ENCODE results near the gene NDUFB3.
"Not testable (repeated sequence)": the region's sequence is repeated elsewhere in the genome, so short reads cannot be mapped to it uniquely, and the experiment has no call there.

NDUFB3 gene

DNA sequence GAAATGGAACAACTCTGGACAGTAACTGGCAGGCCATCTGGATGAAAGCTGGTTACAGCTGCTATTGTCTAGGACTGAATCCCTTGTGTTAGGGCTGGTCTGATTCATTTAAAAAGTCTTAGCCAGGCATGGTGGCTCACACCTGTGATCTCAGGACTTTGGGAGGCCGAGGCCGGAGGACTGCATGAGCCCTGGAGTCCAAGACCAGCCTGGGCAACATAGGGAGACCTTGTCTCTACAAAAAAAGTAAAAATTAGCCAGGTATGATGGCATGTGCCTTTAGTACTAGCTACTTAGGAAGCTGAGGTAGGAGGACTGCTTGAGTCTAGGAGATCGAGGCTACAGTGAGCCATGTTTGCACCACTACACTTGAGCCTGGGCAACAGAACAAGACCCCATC lies 28.7 kb downstream of the NDUFB3 start:
- DNase-seq, result no peak

GRCh38 chr2:201105759-201106158 lies 34.0 kb downstream of the NDUFB3 start:
- DNase-seq, result no peak

DNA sequence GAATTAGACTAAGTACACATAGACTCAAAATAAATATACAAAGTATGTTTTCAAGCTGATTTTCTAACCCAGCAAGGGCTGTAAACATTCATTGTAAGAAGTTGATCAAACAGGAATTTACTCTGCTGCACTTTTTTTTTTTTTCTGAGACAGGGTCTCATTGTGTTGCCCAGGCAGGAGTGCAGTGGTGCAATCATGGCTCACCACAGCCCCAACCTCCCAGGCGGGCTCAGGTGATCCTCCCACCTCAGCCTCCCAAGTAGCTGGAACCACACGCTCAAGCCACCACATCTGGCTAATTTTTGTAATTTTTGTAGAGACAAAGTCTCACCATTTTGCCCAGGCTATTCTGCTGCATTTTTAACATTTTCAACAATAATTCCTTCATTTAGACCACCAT lies 35.8 kb downstream of the NDUFB3 start:
- no peak for DNase-seq

GRCh38 chr2:201108341-201108740 lies 36.5 kb downstream of the NDUFB3 start:
- DNase-seq, result no peak

DNA sequence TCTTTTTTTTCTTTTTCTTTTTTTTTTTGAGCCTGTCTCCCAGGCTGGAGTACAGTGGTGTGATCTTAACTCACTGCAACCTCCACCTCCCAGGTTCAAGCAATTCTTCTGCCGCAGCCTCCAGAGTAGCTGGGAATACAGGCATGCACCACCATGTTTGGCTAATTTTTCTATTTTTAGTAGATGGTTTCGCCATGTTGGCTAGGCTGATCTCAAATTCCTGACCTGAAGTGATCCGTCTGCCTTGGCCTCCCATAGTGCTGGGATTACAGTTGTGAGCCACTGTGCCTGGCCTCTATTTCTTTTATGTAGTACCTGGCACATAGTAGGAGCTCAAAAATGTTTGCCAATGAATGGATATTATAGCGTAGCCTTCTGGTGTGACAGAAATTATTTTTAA lies 37.4 kb downstream of the NDUFB3 start:
- no peak for DNase-seq

- DNase-seq, result no peak
Observed at GRCh38 chr2:201110615-201111014, 38.8 kb downstream of the NDUFB3 start.

- no peak for DNase-seq
Observed at GRCh38 chr2:201111096-201111495, 39.3 kb downstream of the NDUFB3 start.

- DNase-seq, result no peak
Observed at GRCh38 chr2:201114350-201114749, 42.5 kb downstream of the NDUFB3 start.

DNA sequence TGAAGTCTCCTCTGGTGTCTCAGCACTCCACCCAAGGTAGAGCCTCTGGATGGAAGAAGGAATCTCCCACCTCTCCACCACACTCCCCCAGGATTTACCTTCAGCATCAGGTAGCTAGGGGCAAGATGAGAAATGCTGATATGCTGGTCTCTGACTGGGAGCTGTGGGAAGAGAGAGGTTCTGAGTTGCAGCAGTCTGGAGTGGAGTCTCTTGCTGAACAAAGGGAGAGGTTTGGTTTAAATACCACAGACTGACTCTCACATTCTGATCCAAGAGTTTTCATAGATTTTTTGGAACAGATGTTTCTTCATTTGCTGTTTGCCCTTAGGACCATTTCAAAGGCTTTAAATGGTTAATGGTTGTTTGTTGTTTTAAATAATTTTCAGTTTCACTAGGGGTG lies 43.0 kb downstream of the NDUFB3 start:
- no peak for DNase-seq

DNA sequence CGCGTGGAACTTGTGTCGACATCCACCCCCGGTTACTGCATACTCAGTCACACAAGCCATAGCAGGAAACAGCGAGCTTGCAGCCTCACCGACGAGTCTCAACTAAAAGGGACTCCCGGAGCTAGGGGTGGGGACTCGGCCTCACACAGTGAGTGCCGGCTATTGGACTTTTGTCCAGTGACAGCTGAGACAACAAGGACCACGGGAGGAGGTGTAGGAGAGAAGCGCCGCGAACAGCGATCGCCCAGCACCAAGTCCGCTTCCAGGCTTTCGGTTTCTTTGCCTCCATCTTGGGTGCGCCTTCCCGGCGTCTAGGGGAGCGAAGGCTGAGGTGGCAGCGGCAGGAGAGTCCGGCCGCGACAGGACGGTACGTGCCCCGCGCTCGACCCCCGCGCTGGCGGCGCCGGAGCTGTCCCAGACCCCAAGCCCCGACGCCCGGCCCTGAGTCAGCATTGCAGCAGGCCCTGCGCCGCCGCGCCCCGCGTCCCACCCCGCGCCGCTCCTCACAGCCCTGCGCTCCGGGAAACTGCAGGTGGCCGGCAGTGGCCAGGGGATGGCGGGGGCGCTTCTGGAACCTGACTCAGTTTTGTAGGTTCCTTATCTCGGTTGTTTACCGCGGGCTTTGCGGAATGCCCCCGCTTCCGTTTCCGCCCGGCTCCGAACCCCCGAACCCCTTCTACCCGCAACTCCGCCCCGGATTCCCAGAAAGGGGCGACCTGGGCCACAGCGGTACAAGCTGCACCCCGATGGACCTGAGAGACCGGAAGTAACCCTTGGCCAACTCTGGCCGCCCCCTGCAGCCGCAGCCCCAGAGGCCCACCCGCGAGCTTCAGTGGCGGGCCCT lies 44.5 kb downstream of the NDUFB3 start, which contains the start of gene CFLAR:
TSS of gene CFLAR (plus strand) at position 50 of the 844 bp plus-strand sequence. CDS start 13,702 bp downstream, outside the sequence.
- DNase-seq, result peak; percentile 46 to 70 (median 56)

- no peak for DNase-seq
Observed at GRCh38 chr2:201116959-201117734, 45.3 kb downstream of the NDUFB3 start.

- DNase-seq, result not testable (repeated sequence)
Observed at GRCh38 chr2:201117735-201118094, 45.9 kb downstream of the NDUFB3 start.

GRCh38 chr2:201118121-201118960 lies 46.5 kb downstream of the NDUFB3 start:
- peak; percentile 59 to 78 (median 72) for DNase-seq

- no peak for DNase-seq
Observed at GRCh38 chr2:201118961-201119854, 47.4 kb downstream of the NDUFB3 start.

DNA sequence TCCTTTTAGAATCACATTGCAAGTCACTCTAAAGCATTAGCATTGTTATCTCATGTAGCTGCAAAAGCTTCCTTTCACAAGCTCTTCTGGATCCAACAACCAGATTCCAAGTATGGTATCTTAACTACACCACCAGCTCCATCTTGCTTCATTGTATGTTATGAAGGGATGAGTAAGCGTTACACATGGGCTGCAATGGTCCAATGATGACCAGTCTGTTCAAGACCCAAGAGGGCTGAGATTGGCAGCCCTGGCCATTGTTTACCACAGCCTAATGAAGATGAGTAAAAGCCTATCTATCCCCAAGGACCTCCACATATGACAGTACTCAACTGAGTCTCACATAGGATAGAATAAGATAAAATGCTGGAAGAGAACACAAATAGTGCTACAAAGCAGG lies 50.5 kb downstream of the NDUFB3 start:
- DNase-seq, result no peak

DNA sequence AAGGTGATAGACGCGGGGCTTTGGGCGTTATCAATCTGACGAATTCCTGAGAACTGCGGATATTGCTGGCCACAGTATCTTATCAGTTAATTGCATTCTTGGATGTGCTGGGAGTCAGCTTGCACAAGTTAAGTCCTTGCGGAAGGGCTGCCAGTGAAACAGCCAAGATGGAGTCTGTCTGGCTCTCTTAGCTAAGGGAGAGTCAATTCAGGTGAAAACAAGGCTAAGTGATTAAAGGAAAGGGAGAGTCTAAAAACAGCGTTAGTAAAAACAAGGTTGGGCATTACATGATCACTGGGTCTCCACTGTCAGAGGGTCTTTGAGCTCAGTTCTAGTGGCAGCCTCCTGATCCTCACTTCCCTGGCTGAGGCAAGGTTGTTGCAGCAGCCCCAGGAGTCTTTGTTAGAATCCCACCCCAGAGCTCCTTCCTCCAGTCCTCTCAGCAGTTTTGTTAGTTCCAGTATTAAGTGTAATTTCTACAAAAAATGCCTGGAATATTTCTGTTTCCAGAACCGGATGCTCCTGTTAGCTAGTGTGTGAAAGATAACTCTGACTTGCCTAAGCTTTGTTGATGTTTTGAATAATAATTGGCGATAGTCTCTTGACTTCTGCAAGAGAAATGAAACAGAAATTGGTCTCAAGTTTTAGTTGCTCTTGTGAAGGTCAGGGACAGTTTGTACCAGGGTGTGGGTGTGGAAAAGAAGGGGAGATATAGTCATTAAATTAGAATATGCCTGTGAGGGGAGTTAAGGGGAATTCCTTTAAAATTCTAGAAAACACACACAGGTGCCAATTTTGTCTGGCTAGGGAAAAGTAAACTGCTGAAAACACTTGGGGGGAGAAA lies 54.7 kb downstream of the NDUFB3 start:
- DNase-seq, result no peak

DNA sequence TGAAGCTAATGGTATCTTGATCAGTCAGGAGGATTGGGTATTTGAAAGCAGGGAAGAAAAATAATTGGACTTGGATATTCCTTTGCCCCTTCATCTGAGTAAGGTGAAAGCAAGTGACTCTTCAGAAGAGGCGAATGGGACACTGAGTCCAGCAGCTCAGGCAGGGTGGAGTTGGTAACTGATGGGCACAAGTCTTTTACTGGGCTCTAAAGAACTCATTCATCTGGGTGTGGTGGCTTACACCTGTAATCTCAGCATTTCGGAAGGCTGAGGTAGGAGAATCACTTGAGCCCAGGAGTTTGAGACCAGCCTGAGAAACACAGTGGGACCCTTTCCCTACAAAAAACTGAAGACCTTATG lies 55.3 kb downstream of the NDUFB3 start:
- DNase-seq, result no peak

DNA sequence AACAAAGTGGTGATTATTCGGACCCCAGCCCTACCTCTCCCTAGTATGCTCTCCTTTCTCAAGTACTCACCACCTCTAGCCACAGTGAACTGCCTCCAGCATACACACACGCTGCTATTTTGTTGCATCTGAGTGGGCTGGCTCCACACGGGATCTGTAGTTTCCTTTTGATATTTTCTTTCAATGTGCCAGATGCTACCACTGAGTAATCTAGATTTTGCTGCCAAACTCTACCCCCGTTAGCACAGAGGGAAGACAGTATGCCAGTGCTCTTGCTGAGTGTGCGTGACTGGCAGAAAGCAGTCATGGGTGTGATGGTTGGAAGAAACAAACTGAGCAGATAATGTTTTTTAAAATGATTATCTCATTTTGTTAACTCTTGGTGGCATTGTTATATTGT lies 55.8 kb downstream of the NDUFB3 start:
- DNase-seq, result peak in 2 of 4 experiments; percentile 16 to 22

DNA sequence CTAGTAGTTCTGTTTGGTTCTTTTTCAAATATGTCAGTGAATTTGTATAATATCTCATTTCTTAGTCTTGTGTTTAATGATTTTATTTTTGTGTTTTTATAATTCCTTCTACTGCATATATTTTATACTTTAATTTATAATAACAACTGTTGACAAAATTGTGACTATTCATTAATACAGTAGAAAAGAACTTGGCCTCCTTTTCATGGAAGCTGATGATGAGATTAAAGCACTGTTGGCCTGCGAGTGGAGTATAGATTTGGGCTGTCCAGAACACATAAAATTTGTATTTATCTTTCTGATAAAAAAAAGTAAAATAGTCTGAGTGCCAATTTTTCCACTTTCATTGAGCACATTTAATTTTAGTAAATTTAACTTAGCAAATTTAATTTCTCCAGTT lies 56.2 kb downstream of the NDUFB3 start:
- DNase-seq, result no peak

- peak in 1 of 4 experiments; percentile 21 for DNase-seq
Observed at GRCh38 chr2:201128933-201129505, 57.2 kb downstream of the NDUFB3 start.
